RPMI7951 (cell line): ENCODE results near the gene OR6K2. TPM values are rescaled to one million over a fixed set of nuclear protein-coding genes. Genes with fewer than 3 reads are reported as not detected.
"Not testable (repeated sequence)": the region's sequence is repeated elsewhere in the genome, so short reads cannot be mapped to it uniquely, and the experiment has no call there.

Source experiments
- DNase-seq: peaks from one replicate; pipeline ENCODE4 v3.0.0-alpha.2; 2012; ENCODE audit warnings: low read depth
- total RNA-seq: library from RNA; depleted of rRNA; stranded (reverse); fragments of >200 nt; shearing (Covaris generic); gene quantifications from 2 replicates; pipeline ENCODE4 v1.2.3, GENCODE V29; 2014; rRNA removed

Gene OR6K2, protein sequence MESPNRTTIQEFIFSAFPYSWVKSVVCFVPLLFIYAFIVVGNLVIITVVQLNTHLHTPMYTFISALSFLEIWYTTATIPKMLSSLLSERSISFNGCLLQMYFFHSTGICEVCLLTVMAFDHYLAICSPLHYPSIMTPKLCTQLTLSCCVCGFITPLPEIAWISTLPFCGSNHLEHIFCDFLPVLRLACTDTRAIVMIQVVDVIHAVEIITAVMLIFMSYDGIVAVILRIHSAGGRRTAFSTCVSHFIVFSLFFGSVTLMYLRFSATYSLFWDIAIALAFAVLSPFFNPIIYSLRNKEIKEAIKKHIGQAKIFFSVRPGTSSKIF
- total RNA-seq: not detected in 2 replicates

DNA sequence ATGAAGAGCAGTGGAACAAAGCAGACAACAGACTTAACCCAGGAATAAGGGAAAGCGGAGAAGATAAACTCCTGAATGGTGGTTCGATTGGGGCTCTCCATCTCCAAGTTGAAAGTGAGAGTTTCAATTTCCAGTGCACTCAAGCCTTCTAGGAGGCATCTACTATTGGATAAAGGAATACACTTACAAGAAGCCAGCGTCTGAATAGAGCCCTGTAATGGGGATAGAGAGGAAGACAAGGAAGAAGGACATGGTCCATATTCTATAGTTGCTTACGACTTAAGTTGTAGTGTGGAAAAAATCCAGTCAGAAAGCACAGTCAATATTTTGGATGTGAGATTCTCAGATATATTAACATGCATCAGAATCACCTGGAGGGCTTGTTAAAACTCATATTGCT lies at the start of gene OR6K2:
OR6K2 (minus strand) TSS at position 101 of the 400 bp plus-strand sequence; CDS start at position 101, 0 bp downstream.
- DNase-seq: no peak

DNA sequence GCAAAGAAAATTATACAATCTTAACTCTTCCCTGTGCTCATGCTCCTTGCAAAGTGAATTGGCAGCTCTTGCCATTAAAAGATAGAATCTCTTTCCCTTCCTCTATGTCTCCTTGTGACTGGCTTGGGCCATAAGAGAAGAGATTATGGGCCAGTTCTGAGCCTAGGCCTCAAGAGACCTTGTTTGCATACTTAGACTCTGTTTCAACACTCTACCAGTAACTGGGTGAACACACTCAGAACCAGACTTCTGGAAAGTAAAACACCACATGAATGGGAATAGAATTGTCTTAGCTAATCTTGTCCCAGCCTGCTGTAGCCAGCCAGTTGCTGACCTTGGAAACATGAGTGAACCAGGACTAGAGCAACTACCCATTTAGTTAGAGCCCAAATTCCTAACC lies 35.4 kb upstream of the OR6K2 start:
- DNase-seq: no peak

DNA sequence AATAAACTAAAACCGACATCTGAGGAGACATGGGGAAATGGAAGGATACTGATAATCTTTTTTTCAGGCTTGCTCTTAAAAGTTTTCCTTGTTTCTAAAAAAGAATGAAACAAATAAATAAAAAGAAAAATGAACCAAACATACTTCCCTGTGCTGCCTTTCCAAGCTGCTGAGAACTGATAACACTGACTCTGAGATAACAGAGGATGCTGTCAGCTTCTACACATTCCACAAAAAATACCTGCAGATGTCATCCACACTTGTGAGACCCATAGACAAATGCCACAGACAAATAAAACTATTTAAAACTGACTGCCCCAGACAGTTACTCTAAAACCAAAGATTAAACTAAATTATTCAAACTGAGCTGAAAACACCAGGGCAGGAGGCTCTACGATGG lies 32.1 kb upstream of the OR6K2 start:
- DNase-seq: no peak

DNA sequence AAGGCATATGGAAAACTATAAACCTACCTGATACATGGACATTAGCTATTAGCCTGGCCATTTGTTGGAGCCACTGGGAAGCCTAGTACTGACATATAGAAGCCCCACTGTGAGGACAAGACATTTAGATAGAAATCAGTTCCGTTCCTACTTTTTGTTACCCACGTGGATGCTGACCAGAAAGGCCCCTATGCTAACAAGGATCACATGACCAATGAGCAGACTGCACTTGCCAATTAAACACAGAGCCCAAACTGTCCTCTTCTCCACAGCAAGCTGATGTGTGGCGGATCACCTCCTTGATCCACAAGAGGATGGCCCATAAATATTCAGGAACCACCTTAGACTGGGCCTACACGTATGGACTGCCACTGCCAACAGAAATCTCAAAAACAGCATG lies 31.3 kb upstream of the OR6K2 start:
- no peak for DNase-seq

DNA sequence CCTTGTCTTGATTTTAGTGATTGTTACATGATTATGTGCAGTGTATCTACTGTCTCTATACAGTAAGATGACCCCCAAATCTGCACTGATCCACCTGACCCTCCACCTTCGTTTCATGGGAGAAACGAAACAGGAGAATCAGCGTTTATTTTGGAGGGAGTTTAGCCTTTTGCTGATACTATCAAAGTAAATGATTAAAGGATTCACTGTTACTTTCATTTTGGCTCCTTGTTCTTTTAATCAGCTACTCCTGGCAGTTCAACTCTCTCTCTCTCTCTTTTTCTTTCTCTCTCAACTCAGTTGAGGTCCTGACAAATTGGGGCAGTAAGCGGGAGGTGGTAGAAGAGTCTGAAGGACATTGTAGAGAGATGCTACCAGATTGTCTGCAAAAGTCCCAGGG lies 30.0 kb upstream of the OR6K2 start:
- no peak for DNase-seq

DNA sequence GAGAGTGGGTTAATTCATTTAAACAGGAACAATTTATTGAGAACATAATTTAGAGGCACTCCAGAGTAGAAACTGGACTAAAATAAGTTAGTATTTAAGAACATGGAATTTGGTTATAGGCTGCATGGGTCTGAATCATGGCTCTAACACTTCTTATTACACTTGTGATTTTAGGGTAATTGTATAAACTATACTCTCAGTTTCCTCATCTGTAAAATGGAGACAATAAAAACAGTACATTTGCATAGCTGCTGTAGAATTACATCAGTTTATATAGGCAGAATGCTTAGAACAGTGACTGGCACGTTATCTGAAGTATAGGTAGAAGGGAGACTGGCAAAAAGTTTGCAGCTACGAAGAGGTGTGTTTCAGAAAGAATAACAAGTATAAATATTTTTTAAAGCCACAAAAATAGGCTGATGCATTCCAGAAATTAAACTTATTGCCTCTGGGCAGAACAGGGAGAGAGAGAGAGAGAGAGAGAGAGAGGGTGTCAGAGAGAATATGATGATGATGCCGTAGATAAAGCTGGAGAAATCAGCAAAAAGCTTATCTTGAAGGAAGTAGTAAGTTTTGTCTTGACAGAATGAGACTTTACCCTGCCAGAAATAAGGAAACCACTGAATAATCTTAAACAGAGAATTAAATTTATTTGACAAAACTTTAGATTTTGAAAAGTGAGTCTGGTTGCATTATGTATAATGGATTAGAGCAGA lies 28.2 kb upstream of the OR6K2 start:
- no peak for DNase-seq

DNA sequence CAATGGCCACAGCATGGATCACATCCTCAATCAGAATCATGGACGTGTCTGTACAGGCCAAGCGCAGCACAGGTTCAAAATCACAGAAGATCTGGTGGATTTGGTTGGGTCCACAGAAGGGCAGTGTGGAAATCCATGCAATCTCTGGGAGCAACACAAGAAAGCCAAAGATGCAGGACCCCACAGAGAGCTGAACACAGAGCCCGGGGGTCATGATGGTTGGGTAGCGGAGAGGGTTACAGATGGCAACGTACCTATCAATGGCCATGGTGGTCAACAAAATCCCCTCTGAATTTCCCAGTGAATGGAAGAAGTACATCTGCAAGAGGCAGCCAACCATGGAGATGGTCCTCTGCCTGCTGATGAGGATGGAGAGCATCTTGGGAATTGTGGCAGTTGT lies 24.0 kb upstream of the OR6K2 start:
- DNase-seq: no peak

DNA sequence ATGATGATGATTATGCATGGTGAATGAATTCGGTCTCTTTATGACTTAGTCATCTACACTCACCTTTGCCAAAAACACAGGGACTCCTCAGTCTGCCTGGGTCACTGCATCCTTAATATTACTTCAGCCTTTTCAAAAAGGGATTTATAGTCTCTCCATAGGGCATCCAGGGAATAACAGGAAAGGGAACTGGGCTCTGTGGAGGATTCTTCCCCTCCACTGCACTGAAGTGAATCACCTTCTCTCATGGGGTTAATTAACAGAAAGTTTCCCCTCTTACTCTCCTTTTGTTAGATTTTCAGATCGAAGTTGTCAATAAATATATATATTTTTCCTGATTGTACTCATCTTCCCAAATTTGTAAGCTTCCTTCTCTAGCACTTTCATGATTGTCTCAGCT lies 20.2 kb upstream of the OR6K2 start, which contains the start of gene OR6K3:
OR6K3 (minus strand) TSS at position 101 of the 400 bp plus-strand sequence. CDS start 2,605 bp downstream, outside the sequence.
- DNase-seq: no peak

DNA sequence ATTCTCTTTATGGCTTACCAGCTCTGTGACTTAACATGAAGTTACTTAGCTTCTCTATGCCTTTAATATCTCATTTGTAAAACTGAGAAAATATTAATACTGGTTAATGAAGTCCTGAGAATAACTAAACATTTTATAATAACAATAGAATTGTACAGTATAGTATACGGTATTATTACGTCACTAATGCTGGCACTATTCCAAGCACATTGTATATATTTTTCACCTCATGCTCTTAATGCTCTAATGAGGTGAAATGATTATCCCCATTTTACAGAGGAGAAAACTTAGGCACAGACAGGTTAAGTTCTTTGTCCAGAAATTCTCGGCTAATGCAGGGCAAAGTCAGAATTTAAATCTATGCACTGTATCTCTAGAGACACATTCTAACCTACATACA lies 19.2 kb upstream of the OR6K2 start:
- DNase-seq: no peak

DNA sequence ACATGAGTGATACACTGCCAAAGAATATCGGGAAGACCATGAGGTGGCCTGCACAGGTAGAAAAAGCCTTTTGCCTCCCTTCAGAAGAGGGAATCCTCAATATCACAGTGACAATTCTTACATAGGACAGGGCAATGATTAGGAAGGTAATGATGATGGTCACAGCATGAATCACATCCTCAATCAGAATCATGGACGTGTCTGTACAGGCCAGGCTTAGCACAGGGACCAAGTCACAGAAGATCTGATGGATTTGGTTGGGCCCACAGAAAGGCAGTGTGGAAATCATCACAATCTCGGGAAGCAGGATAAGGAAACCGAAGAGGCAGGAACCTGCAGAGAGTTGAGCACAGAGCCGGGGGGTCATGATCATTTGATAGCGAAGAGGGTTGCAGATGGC lies 16.9 kb upstream of the OR6K2 start:
- DNase-seq: no peak

DNA sequence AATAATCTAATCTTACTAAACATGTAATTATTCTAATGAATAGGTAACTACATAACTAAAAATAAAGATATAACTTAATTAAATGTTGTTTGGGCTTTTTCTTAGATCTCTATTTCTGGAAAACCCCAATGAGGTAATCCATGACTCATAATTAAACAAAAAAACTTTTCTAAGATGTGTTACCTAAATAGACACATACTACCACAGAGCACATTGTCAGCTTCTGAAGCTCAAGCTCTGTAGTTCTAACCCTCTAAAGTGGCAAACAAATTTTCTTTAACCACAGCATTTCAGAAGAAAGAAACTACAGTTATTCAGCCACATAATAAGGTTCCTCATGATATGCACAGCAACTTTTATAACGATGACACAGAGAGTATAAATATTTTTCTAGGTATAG lies 15.9 kb upstream of the OR6K2 start:
- DNase-seq: no peak

DNA sequence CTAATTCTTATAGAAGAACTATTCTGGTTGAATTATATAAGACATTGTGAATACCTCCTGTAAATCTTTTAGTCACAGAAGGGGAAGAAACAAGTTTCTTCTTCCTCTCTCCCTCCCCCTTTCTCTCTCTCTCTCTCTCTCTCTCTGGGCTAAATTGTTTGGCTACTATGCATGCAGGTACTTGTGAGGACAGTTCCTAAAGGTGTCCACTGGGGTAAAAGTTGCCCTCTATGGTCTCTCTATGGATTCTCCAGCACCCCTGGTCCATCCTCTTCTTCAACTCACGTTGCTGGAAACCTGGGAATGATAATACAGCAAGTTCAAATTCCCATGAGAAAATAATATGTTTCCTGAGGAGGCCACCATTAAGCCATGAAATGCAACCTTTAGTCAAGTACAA lies 14.3 kb upstream of the OR6K2 start:
- no peak for DNase-seq

DNA sequence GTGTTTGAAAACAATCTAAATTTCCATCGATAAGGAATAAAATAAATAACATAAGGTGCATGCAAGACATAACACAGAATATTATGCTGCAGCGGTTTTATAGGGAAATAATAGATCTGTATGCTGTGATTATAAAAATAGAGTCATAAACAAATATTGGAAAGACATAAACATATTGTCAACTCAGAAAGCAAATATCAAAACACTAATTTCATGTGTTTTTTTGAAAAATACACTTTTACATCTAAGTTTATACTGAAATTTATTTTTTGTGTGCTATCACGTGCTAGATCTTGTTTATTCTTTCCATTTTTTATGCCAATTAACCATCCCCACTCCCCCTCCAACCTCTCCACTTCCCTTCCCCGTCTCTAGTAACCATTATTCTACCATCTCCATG lies 10.6 kb upstream of the OR6K2 start:
- no peak for DNase-seq

DNA sequence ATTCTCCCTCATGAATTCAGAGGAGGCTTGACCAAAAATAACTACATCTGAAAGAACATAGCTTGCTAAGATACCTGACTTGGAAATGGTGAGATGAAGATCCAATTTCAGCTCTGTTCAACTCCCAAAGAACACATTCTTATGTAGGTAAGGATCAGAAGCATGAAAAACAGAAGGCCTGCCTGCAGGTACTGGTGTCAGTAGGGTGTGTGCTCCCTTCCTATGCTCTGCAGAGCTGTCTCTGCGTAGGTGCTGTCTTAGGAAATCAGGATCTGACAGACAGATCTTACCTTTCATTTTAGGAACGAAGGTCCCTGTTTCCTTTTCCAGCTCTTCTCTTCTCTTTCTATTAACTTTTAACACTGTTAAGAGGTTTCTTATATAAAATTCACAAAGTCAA lies 5.6 kb upstream of the OR6K2 start:
- no peak for DNase-seq

DNA sequence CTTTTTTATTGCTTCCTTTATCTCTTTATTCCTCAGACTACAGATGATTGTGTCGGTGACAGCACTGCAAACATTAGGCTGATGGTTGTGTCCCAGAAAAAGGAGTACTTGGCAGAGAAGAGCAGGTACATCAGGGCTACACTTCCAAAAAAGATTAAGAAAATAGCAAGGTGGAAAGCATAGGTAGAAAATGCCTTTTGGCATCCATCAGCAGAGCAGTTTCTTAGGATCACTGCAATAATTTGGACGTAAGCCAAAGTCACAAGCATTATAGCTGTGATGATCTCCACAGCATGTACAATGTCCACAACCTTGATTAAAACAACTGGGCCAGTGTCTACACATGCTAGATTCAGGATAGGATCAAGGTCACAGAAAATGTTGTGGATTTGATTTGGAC lies 5.9 kb downstream of the OR6K2 start:
- DNase-seq: no peak

DNA sequence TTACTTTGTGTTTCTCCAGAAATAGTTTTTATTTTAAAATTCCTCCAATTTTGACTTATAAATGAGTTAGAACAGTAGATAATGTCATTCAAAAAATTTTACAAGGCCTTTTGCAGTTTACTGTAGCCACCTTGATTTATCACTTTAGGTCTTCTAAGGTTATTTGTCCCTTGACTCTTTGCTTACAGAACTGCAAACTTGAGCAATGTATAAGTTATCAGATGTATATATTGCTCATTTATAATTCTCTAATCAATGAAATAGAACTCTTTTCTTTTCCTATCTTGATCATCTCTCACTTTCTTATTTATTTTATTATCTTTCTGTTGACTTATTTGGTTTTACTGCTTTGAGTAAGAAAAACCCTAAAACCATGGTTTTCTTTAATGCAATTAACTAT lies 8.1 kb downstream of the OR6K2 start:
- DNase-seq: no peak

DNA sequence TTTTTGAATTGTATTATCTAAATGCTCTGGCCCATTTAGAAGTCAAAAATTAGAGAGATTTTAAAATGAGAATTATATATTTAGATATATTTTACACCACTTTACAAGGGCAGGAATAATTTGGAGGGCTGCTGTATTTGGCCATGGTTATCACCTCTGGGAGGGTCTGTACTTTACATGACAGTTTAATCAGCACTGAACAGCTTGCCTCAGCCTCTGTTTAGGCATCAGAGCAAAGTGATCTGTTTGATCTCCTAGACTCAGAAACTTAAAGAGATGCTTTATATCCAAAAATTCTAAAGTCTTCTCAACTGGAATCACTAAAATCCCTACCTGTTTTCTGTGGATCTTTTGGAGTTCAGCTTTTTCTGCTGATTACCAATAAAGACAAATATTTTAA lies 8.5 kb downstream of the OR6K2 start:
- no peak for DNase-seq

DNA sequence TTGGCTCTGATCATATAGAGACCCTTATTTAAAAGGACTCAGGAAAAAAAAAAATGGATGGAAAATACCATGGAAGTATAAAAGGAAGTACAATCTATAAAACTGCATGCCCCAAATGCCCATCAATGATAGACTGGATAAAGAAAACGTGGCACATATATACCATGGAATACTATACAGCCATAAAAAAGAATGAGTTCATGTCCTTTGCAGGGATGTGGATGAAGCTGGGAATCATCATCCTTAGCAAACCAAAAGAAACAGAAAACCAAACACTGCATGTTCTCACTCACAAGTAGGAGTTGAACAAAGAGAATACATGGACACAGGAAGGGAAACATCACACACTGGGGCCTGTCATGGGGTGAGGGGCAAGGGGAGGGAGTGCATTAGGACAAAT lies 9.3 kb downstream of the OR6K2 start:
- DNase-seq: not testable (repeated sequence)

DNA sequence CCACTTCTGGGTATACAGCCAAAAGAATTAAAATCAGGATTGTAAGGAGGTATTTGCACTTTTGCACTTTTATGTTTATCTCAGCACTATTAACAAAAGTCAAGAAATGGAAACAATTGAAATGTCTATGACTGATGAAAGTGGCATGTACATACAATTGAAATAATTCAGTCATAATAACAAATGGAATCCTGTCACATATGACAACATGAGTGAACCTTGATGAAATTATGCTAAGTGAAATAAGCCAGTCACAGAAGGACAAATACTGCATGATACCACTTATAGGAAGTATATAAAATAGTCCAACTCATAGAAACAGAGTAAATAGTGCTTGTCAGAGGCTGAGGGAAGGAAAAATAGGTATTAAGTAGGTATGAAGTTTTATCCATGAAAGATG lies 10.6 kb downstream of the OR6K2 start:
- no peak for DNase-seq

DNA sequence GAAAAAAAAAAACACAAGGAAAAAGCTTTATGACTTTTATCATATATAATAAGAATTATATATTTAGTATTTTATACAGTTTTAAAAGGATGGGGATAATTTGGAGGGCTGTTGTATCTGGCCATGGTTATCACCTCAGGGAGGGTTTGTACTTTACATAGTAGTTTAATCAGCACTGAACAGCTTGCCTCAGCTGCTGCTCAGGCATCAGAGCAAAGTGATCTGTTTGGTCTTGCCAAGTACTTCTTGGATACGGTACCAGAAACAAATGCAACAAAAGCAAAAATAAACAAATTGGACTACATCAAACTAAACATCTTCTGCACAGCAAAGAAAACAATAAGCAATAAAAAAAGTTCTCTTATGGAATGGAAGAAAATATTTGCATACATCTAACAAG lies 11.3 kb downstream of the OR6K2 start:
- DNase-seq: no peak

DNA sequence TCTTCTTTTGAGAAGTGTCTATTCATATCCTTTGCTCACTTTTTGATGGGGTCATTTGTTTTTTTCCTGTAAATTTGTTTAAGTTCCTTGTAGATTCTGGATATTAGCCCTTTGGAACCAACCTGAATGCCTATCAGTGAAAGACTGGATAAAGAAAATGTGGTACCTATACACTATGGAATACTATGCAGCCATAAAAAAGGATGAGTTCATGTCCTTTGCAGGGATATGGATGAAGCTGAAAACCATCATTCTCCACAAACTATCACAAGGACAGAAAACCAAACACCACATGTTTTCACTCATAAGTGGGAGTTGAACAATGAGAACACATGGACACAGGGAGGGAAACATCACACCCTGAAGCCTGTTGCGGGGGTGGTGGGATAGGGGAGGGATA lies 12.1 kb downstream of the OR6K2 start:
- DNase-seq: not testable (repeated sequence)

DNA sequence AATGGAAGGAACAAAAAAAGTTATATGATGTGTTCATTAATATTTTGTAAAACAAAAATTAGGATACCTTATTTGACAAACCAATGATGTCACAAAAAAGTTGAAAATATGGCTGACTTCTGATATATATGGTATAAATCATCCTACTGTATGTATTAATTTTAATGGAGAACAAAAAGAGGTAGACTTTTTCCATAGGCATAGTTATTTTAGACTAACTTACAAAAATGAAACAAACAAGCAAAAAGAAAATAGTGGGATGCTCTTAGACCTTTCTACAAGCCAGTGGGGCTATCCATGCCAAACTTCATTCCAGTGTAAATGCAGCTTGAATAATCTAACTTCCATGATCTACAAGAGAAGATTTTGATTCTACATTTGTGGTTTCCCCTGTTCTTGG lies 13.4 kb downstream of the OR6K2 start:
- no peak for DNase-seq
